HG03469 (cell line): ENCODE data around the gene TTC16.
A peak's percentile ranks its signal among the peaks of the same experiment; 100 is the strongest.

Experiments
- ATAC-seq: cut with Tn5 transposase; IDR thresholded peaks from one replicate; pipeline ENCODE4 v1.9.1; 2021; ENCODE audit warnings: mild to moderate bottlenecking, moderate library complexity, moderate number of reproducible peaks; ENCODE audit not compliant: unreplicated experiment

The TTC16 gene

GRCh38 chr9:127763918-127764384, 48.1 kb downstream of the TTC16 start:
- ATAC-seq: peak; percentile 38

GRCh38 chr9:127765418-127765817, 49.5 kb downstream of the TTC16 start:
- ATAC-seq: no peak

GRCh38 chr9:127767410-127767809, 51.5 kb downstream of the TTC16 start:
- no peak for ATAC-seq

GRCh38 chr9:127767909-127768331, 52.0 kb downstream of the TTC16 start:
- ATAC-seq: no peak

GRCh38 chr9:127768698-127769097, 52.8 kb downstream of the TTC16 start:
- ATAC-seq: no peak

- ATAC-seq: no peak
Observed at GRCh38 chr9:127769101-127769500, 53.2 kb downstream of the TTC16 start.

GRCh38 chr9:127769929-127770582, 54.2 kb downstream of the TTC16 start:
- no peak for ATAC-seq

- no peak for ATAC-seq
Observed at GRCh38 chr9:127770583-127770904, 54.7 kb downstream of the TTC16 start.

- peak; percentile 60 for ATAC-seq
Observed at GRCh38 chr9:127770905-127771569, 55.2 kb downstream of the TTC16 start.

- no peak for ATAC-seq
Observed at GRCh38 chr9:127771570-127772189, 55.8 kb downstream of the TTC16 start.

GRCh38 chr9:127772603-127773002, 56.7 kb downstream of the TTC16 start:
- ATAC-seq: no peak

- ATAC-seq: no peak
Observed at GRCh38 chr9:127773272-127773671, 57.4 kb downstream of the TTC16 start.

- no peak for ATAC-seq
Observed at GRCh38 chr9:127773981-127774380, 58.1 kb downstream of the TTC16 start.

GRCh38 chr9:127776195-127776923, 60.5 kb downstream of the TTC16 start:
- no peak for ATAC-seq

GRCh38 chr9:127776924-127777289, 61.0 kb downstream of the TTC16 start:
- ATAC-seq: no peak

GRCh38 chr9:127777368-127777980, 61.6 kb downstream of the TTC16 start:
- ATAC-seq: no peak

- ATAC-seq: peak; percentile 16
Observed at GRCh38 chr9:127778280-127779135, 62.6 kb downstream of the TTC16 start, which contains the start of gene SH2D3C. SH2D3C (minus strand) TSS chr9:127778666; CDS start chr9:127778627, 39 bp downstream.

GRCh38 chr9:127779136-127779981, 63.5 kb downstream of the TTC16 start:
- ATAC-seq: peak; percentile 26
